Endothelial cell of umbilical vein (primary cell): Measurements from ENCODE around the gene ZFYVE28. TPM values are rescaled to one million over a fixed set of nuclear protein-coding genes. Genes with fewer than 3 reads are reported as not detected.

Experiments used
- BruUV-seq: library from RNA; stranded (reverse); fragments of 400-500 nt; replicated peaks from 2 replicates; lab custom pipeline; 2021; lab: Mats Ljungman, UMichigan
- CTCF ChIA-PET: fragments of 300-600, 350-600 bp; sonication (Branson Sonifier 250); formaldehyde crosslinking; loops from one replicate; lab custom pipeline; 2021; ENCODE audit warnings: antibody characterized with exemption, inconsistent platforms; lab: Charles Lee
- POLR2A ChIA-PET: fragments of 300-600, 350-600 bp; sonication (Branson Sonifier 250); formaldehyde crosslinking; loops from one replicate; lab custom pipeline; 2021; ENCODE audit warnings: antibody characterized with exemption, inconsistent platforms; lab: Charles Lee
- DNase-seq: peaks from one replicate; pipeline ENCODE4 v3.0.0-alpha.2; 2011; ENCODE audit warnings: low read depth, low spot score
- FAIRE-seq: peaks from 2 replicates; lab custom pipeline; 2011; peaks lifted over from hg19 to GRCh38; lab: Jason Lieb, UNC
- H2AFZ ChIP-seq: 2 replicates; pipeline ENCODE4 v1.6.0; 2012; ENCODE audit warnings: low read depth, low read length, control low read depth, inconsistent platforms
- H3K27ac ChIP-seq: 2 replicates; pipeline ENCODE4 v1.5.1; 2011; ENCODE audit warnings: low read depth, mild to moderate bottlenecking, control low read depth, low read length, moderate library complexity; ENCODE audit not compliant: insufficient read depth
- H3K27me3 ChIP-seq, 2 experiments: 2 replicates each; pipeline versions ENCODE4 v1.6.0 to v1.6.1; 2011; ENCODE audit warnings: low read length in 2 of 2, mixed read lengths in 1 of 2; ENCODE audit not compliant: control insufficient read depth in 2 of 2, insufficient read depth in 2 of 2
- H3K36me3 ChIP-seq, 2 experiments: 2 replicates in 1 of 2; 3 replicates in 1 of 2; pipeline ENCODE4 v1.5.1; 2011; ENCODE audit warnings: low read length in 2 of 2, mild to moderate bottlenecking in 1 of 2, moderate library complexity in 1 of 2; ENCODE audit not compliant: control insufficient read depth in 2 of 2, insufficient read depth in 2 of 2; ENCODE audit errors: extremely low read depth in 1 of 2
- H3K4me1 ChIP-seq: 3 replicates; pipeline ENCODE4 v1.5.1; 2011; ENCODE audit warnings: mild to moderate bottlenecking, low read length; ENCODE audit not compliant: control insufficient read depth, insufficient read depth; ENCODE audit errors: extremely low read depth
- H3K4me2 ChIP-seq: 2 replicates; pipeline ENCODE4 v1.6.1; 2011; ENCODE audit warnings: low read length, control low read depth, mixed read lengths; ENCODE audit not compliant: insufficient read depth
- H3K4me3 ChIP-seq, 3 experiments: fragments of 200-600 bp in 1 of 3; sonication (generic), shearing (Covaris generic) in 1 of 3; replicated peaks in 1 of 3; 2 replicates each; pipeline ENCODE4 v1.5.1; 2011 to 2016; ENCODE audit warnings: control low read depth in 3 of 3, low read length in 3 of 3, mild to moderate bottlenecking in 2 of 3, inconsistent platforms in 1 of 3, low read depth in 1 of 3, moderate library complexity in 1 of 3; ENCODE audit not compliant: insufficient read depth in 1 of 3
- H3K79me2 ChIP-seq: 2 replicates; pipeline ENCODE4 v1.6.0; 2012; ENCODE audit warnings: low read length, inconsistent platforms; ENCODE audit not compliant: control insufficient read depth, insufficient read depth
- H3K9ac ChIP-seq: replicated peaks from 2 replicates; pipeline ENCODE3; 2011; ENCODE audit warnings: low read length, control low read depth; ENCODE audit not compliant: insufficient read depth; ENCODE audit errors: extremely low read depth
- H3K9me1 ChIP-seq: replicated peaks from 3 replicates; pipeline ENCODE4 v1.6.0; 2011; ENCODE audit warnings: mild to moderate bottlenecking, low read length; ENCODE audit not compliant: control insufficient read depth, insufficient read depth; ENCODE audit errors: extremely low read depth
- H3K9me3 ChIP-seq: replicated peaks from 2 replicates; pipeline ENCODE4 v1.5.1; 2012; ENCODE audit warnings: low read length, inconsistent platforms; ENCODE audit not compliant: control insufficient read depth, insufficient read depth
- H4K20me1 ChIP-seq: replicated peaks from 2 replicates; pipeline ENCODE3; 2011; ENCODE audit warnings: mild to moderate bottlenecking, low read length; ENCODE audit not compliant: control insufficient read depth, insufficient read depth; ENCODE audit errors: extremely low read depth
- CTCF ChIP-seq, 2 donors: IDR thresholded peaks; 1 replicate in 1 of 2; 2 replicates in 1 of 2; pipeline ENCODE4 v1.5.1; 2011; ENCODE audit warnings: low read length in 2 of 2, mild to moderate bottlenecking in 2 of 2, moderate library complexity in 2 of 2, control low read depth in 1 of 2, inconsistent platforms in 1 of 2, low read depth in 1 of 2; ENCODE audit not compliant: insufficient read depth in 1 of 2; ENCODE audit errors: extremely low read depth in 1 of 2
- EZH2 ChIP-seq: IDR thresholded peaks from 2 replicates; pipeline ENCODE4 v1.6.1; 2012; ENCODE audit warnings: borderline replicate concordance, low read depth, mild to moderate bottlenecking, moderate library complexity, low read length, inconsistent platforms; ENCODE audit not compliant: severe bottlenecking
- FOS ChIP-seq: IDR thresholded peaks from 2 replicates; pipeline ENCODE4 v1.6.1; 2011; ENCODE audit warnings: mild to moderate bottlenecking, low read length, moderate library complexity, borderline replicate concordance; ENCODE audit not compliant: insufficient read depth
- GATA2 ChIP-seq: IDR thresholded peaks from 2 replicates; pipeline ENCODE4 v1.7.0; 2011; ENCODE audit warnings: low read depth, mild to moderate bottlenecking, moderate library complexity, mixed read lengths, low read length; ENCODE audit not compliant: insufficient read length, insufficient read depth
- JUN ChIP-seq: IDR thresholded peaks from 2 replicates; pipeline ENCODE4 v1.6.1; 2011; ENCODE audit warnings: borderline replicate concordance, low read depth; ENCODE audit not compliant: insufficient read length, insufficient read depth
- MAX ChIP-seq: IDR thresholded peaks from 2 replicates; pipeline ENCODE4 v1.6.1; 2011; ENCODE audit not compliant: insufficient read depth, insufficient read length
- MYC ChIP-seq: IDR thresholded peaks from one replicate; pipeline ENCODE4 v1.6.1; 2011; ENCODE audit warnings: mild to moderate bottlenecking, low read depth, low read length
- POLR2A ChIP-seq: IDR thresholded peaks from 2 replicates; pipeline ENCODE4 v1.6.1; 2012; ENCODE audit warnings: low read depth, mild to moderate bottlenecking, control low read depth, low read length
- POLR2AphosphoS5 ChIP-seq: IDR thresholded peaks from 2 replicates; pipeline ENCODE4 v1.6.1; 2012; ENCODE audit warnings: low read depth, mild to moderate bottlenecking, control low read depth, low read length, moderate library complexity; ENCODE audit not compliant: insufficient read depth
- dilution Hi-C: fragments of 300-500 bp; cut with MboI; formaldehyde crosslinking; loops from one replicate; pipeline ENCODE4 v1.15.0; 2019; ENCODE audit warnings: low sequenced_read_pairs; ENCODE audit not compliant: extremely low pct_ligation_motif_present
- intact Hi-C: fragments of 100-400 bp; cut with micrococcal nuclease; formaldehyde crosslinking; loops from one replicate; pipeline ENCODE4 v1.10.0; 2022
- polyA plus RNA-seq, 4 experiments: library from polyadenylated mRNA; depleted of rRNA in 3 of 4; stranded (reverse) in 3 of 4; unstranded in 1 of 4; fragments of >200 nt; gene quantifications; 2 replicates each; pipeline versions ENCODE4 v1.2.1 to v1.2.3, GENCODE V29; 2011 to 2012; ENCODE audit warnings: missing spikeins in 1 of 4
- total RNA-seq: library from RNA; stranded (reverse); gene quantifications from 2 replicates; pipeline ENCODE4 v1.2.3, GENCODE V29; 2021

ZFYVE28 gene
- total and polyA plus RNA-seq, 2 donors (not counting 3 experiments of a cell fraction or from before 2014, with no cell fraction given) = 5.8 to 7.1 TPM

- ChIA-PET POLR2A (no interaction called here), CTCF (interaction anchor here (1.2 kb wide), 2 partner anchors 11 to 157 kb away, joined by 3 to 4 read pairs; no protein-coding TSS in a partner anchor)
- Histone ChIP-seq H4K20me1 (no peaks in the 10 kb centered on the region), H3K27ac (no peak overlapping the region), H3K79me2 (no peaks in the 10 kb centered on the region), H3K9me3 (no peaks in the 10 kb centered on the region), H3K36me3 (no peaks in the 10 kb centered on the region), H3K4me3 (no peak overlapping the region), H3K27me3 (no peaks in the 10 kb centered on the region), H3K4me1 (no peaks in the 10 kb centered on the region), H2AFZ (no peak overlapping the region), H3K4me2 (no peak overlapping the region), H3K9me1 (no peaks in the 10 kb centered on the region), H3K9ac (no peak overlapping the region)
- TF ChIP-seq FOS (no peak), EZH2 (no peak), CTCF (IDR thresholded peaks at IDR 0.05; ENCODE audit: extremely low read depth in 1 of 2, insufficient read depth in 1 of 2, low read depth in 1 of 2, low read length in 2 of 2) (no peak), MAX (no peak), POLR2AphosphoS5 (no peak), POLR2A (no peak), JUN (no peak), MYC (no peak), GATA2 (no peak)
- DNase-seq = no peak
- dilution Hi-C loops = no loop called here
- intact Hi-C loops = no loop called here
- BruUV-seq = no TSS peak
- FAIRE-seq = no peak
These were observed 41.2 kb downstream of the ZFYVE28 start for GRCh38 chr4:2377241-2377640.
